Measurements from ENCODE around the gene CHAC2.
"Not testable (repeated sequence)": the region's sequence is repeated elsewhere in the genome, so short reads cannot be mapped to it uniquely, and the experiment has no call there.

CHAC2 gene

DNA sequence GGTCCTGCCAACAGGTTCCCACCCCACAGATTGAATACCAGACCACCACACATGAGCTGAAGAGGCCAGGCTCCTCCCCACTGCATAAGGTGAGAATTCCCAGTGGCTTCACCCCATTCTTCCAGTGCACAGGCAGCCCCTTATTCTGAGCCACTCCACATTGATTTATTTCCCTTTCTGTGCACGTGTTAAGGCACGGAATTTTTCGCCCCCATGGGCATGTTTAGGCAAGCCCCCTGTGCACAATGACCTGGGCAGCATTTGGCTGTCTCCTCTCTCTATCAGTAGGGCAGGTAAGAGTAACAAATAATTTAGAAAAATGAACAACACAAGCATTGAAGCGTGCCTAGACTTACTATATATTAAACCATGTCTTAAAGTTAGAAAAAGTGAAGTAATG, 15.2 kb upstream of the CHAC2 start:
- H3K4me3 ChIP-seq (ENCODE audit: low read length) = no peak overlapping the region
- H3K27me3 ChIP-seq (ENCODE audit: control insufficient read depth, insufficient read depth, low read length) = no peaks in the 10 kb centered on the region
- no peaks in the 10 kb centered on the region for H3K36me3 ChIP-seq (ENCODE audit: control insufficient read depth, insufficient read depth, low read length)
- no peak overlapping the region for H3K9ac ChIP-seq (ENCODE audit: low read length)
- peaks cover 6% of the 10 kb centered on the region for H3K4me1 ChIP-seq (ENCODE audit: control insufficient read depth, insufficient read depth, low read length)
- no peaks in the 10 kb centered on the region for H3K9me3 ChIP-seq (ENCODE audit: control insufficient read depth, low read length)

DNA sequence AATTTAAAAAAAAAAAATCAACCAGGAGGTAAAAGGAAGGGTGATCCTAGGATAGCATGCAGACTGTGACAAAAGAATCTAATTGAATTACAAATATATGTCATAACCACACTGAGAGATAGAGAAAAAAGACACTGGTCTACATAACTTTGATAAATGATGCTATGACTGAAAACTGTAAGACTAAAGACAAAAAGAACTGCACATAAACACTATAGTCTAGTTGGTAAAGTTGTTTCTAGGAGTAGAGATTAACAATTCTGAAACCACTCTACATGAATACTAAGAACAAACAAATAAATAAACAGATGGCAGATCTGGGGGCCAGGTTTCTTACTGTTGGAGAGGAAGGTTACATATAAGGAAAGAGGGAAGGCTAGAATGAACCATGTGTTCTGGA, 14.6 kb upstream of the CHAC2 start:
- H3K27me3 ChIP-seq (ENCODE audit: control insufficient read depth, insufficient read depth, low read length) = no peaks in the 10 kb centered on the region
- H3K36me3 ChIP-seq (ENCODE audit: control insufficient read depth, insufficient read depth, low read length) = no peaks in the 10 kb centered on the region
- peaks cover 6% of the 10 kb centered on the region for H3K4me1 ChIP-seq (ENCODE audit: control insufficient read depth, insufficient read depth, low read length)
- no peaks in the 10 kb centered on the region for H3K9me3 ChIP-seq (ENCODE audit: control insufficient read depth, low read length)
- no peak overlapping the region for H3K9ac ChIP-seq (ENCODE audit: low read length)
- H3K4me3 ChIP-seq (ENCODE audit: low read length) = no peak overlapping the region

DNA sequence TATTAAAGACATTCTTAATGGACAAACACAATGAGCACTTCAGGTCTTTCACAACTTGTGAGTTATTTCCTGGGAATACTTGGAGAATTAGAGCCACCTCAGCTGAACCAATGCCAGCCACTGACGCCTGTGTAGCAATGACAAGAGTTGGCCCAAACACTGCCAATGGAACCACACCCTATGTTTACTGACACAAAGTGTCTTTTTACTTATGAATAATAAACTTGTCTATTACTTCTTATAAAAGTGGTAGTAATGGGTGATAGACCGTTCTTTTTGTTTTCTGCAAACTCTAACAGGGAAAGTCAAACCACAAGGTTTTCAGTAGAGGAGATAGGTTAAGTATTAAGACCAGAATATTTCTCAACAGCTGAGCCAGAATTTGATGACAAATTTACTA, 12.5 kb upstream of the CHAC2 start:
- Histone ChIP-seq H3K4me3 (ENCODE audit: low read length) (no peak overlapping the region), H3K36me3 (ENCODE audit: control insufficient read depth, insufficient read depth, low read length) (no peaks in the 10 kb centered on the region)

DNA sequence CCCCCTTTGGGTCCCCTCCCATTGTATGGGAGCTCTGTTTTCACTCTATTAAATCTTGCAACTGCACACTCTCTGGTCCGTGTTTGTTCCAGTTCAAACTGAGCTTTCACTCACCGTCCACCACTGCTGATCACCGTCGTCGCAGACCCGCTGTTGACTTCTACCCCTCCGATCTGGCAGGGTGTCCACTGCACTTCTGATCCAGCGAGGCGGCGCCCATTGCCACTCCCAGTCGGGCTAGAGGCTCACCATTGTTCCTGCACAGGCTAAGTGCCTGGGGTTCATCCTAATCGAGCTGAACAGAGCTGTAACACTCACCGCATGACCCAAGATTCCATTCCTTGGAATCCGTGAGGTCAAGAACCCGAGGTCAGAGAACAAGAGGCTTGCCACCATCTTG, 11.0 kb upstream of the CHAC2 start:
- no peaks in the 10 kb centered on the region for H3K9me3 ChIP-seq (ENCODE audit: control insufficient read depth, low read length)
- H3K27me3 ChIP-seq (ENCODE audit: control insufficient read depth, insufficient read depth, low read length) = no peaks in the 10 kb centered on the region
- H3K9ac ChIP-seq (ENCODE audit: low read length) = no peak overlapping the region
- no peaks in the 10 kb centered on the region for H3K36me3 ChIP-seq (ENCODE audit: control insufficient read depth, insufficient read depth, low read length)
- no peak overlapping the region for H3K4me3 ChIP-seq (ENCODE audit: low read length)
- H3K4me1 ChIP-seq (ENCODE audit: control insufficient read depth, insufficient read depth, low read length) = peaks cover 6% of the 10 kb centered on the region

More for the DNA sequence above, 12.5 kb upstream of the CHAC2 start:
- H3K4me1 ChIP-seq (ENCODE audit: control insufficient read depth, insufficient read depth, low read length) = peaks cover 6% of the 10 kb centered on the region
- H3K9ac ChIP-seq (ENCODE audit: low read length) = no peak overlapping the region
- H3K9me3 ChIP-seq (ENCODE audit: control insufficient read depth, low read length) = no peaks in the 10 kb centered on the region
- H3K27me3 ChIP-seq (ENCODE audit: control insufficient read depth, insufficient read depth, low read length) = no peaks in the 10 kb centered on the region

DNA sequence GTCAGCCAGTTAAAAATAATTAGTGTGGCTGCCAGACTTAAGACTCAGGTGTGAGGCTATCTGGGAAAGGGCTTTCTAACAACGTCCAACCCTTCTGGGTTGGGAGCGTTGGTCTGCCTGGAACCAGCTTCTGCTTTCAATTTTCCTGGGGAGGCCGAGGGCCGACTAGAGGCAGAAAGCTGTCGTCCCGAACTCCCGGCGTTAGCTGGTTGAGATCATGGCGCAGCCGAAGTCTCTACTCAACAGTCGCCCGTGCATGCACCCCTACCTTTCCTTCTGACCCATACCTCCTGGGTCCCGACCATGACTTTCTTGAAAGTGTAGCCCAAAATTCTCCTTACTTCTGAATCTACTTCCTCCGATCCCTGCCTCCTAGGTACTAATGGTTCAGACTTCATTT, 10.4 kb upstream of the CHAC2 start:
- H3K9ac ChIP-seq (ENCODE audit: low read length); H3K4me3 ChIP-seq (ENCODE audit: low read length); H3K9me3 ChIP-seq (ENCODE audit: control insufficient read depth, low read length); H3K27me3 ChIP-seq (ENCODE audit: control insufficient read depth, insufficient read depth, low read length); H3K36me3 ChIP-seq (ENCODE audit: control insufficient read depth, insufficient read depth, low read length); H3K4me1 ChIP-seq (ENCODE audit: control insufficient read depth, insufficient read depth, low read length): not testable (repeated sequence)

DNA sequence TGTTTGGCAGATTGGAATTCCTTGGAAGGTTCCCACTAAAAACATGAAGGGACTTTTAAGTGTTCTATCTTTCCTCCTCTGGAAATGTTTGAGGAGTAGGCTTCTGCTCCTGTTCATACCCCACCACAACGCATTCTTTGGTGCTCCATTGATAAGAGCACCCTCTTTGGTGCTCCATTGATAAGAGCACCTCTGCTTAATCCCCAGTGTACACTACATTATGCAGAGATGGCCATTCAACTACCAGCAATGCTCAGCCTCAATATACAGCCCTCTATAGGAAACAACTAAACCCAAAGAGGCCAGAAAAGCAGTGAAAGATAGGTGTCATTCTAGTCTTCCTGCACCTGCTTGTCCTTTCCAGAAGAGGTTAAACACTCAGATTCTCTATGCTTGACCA, 1.8 kb upstream of the CHAC2 start:
- Histone ChIP-seq H3K27me3 (ENCODE audit: control insufficient read depth, insufficient read depth, low read length) (no peaks in the 10 kb centered on the region), H3K9me3 (ENCODE audit: control insufficient read depth, low read length) (no peaks in the 10 kb centered on the region), H3K4me3 (ENCODE audit: low read length) (no peak overlapping the region), H3K36me3 (ENCODE audit: control insufficient read depth, insufficient read depth, low read length) (no peaks in the 10 kb centered on the region), H3K4me1 (ENCODE audit: control insufficient read depth, insufficient read depth, low read length) (peaks cover 13% of the 10 kb centered on the region), H3K9ac (ENCODE audit: low read length) (no peak overlapping the region)

DNA sequence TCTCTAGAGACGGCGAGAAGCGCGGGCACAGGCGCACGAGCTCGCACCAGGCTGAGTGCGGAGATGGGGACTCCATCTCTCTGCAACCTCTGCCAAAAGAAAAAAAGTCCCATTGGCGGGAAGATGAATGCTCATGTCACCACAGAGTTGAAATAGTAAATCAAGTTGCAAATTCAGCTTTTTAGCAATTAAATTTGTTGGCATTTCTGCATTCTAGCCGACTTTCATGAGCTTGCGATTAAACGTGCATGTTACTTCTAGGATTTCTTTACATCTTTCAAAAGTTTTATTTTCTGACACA, 588 bp downstream of the CHAC2 start:
- peak overlapping the region; percentile 26 for H3K4me3 ChIP-seq (ENCODE audit: low read length)
- H3K9ac ChIP-seq (ENCODE audit: low read length) = peak overlapping the region; percentile 81
- H3K36me3 ChIP-seq (ENCODE audit: control insufficient read depth, insufficient read depth, low read length) = no peaks in the 10 kb centered on the region
- no peaks in the 10 kb centered on the region for H3K9me3 ChIP-seq (ENCODE audit: control insufficient read depth, low read length)
- no peaks in the 10 kb centered on the region for H3K27me3 ChIP-seq (ENCODE audit: control insufficient read depth, insufficient read depth, low read length)
- peaks cover 13% of the 10 kb centered on the region for H3K4me1 ChIP-seq (ENCODE audit: control insufficient read depth, insufficient read depth, low read length)

DNA sequence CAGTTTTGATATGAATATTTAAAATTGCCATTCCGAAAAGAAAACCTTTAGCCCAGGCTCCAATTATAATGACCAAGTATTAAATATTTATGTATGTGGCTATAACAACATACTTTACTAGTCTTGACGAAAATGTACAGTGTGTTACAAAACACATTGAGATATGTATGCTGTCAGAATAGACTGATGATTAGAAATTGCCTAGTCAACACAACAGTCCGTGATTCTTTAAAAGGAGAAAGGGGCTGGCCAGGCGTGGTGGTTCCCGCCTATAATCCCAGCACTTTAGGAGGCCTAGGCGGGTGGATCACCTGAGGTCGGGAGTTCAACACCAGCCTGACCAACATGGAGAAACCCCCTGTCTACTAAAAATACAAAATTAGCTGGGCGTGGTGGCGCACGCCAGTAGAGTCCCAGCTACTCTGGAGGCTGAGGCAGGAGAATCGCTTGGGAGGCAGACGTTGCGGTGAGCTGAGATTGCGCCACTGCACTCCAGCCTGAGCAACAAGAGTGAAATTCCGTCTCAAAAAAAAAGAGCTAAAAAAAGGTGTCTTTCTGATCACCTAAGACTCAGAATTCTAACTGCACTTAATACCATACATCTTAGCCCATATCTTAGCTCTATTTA, 1.8 kb downstream of the CHAC2 start:
- no peaks in the 10 kb centered on the region for H3K27me3 ChIP-seq (ENCODE audit: control insufficient read depth, insufficient read depth, low read length)
- peaks cover 12% of the 10 kb centered on the region for H3K4me1 ChIP-seq (ENCODE audit: control insufficient read depth, insufficient read depth, low read length)
- H3K4me3 ChIP-seq (ENCODE audit: low read length) = no peak overlapping the region
- H3K9ac ChIP-seq (ENCODE audit: low read length) = no peak overlapping the region
- no peaks in the 10 kb centered on the region for H3K36me3 ChIP-seq (ENCODE audit: control insufficient read depth, insufficient read depth, low read length)
- H3K9me3 ChIP-seq (ENCODE audit: control insufficient read depth, low read length) = no peaks in the 10 kb centered on the region

DNA sequence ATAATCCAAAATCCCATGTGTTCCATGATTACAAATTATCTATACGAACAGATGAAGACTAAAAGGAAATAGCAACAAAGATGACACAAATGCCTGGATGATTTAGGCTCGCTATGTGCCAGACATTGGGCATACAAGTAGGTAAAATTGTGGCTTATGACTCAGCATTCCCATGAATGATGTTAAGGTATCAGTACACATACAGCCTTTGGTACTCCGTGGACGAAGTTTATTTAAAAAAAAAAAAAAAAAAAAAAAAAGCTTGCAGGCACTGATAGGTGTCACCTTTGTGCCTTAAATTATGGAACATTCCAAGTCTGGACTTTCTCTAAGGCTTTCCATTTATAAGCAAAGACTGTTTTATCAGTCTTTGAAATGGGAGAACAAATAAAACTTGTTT, 2.7 kb downstream of the CHAC2 start:
- Histone ChIP-seq H3K9me3 (ENCODE audit: control insufficient read depth, low read length) (no peaks in the 10 kb centered on the region), H3K36me3 (ENCODE audit: control insufficient read depth, insufficient read depth, low read length) (no peaks in the 10 kb centered on the region), H3K4me3 (ENCODE audit: low read length) (no peak overlapping the region), H3K9ac (ENCODE audit: low read length) (no peak overlapping the region), H3K27me3 (ENCODE audit: control insufficient read depth, insufficient read depth, low read length) (no peaks in the 10 kb centered on the region), H3K4me1 (ENCODE audit: control insufficient read depth, insufficient read depth, low read length) (peaks cover 6% of the 10 kb centered on the region)

DNA sequence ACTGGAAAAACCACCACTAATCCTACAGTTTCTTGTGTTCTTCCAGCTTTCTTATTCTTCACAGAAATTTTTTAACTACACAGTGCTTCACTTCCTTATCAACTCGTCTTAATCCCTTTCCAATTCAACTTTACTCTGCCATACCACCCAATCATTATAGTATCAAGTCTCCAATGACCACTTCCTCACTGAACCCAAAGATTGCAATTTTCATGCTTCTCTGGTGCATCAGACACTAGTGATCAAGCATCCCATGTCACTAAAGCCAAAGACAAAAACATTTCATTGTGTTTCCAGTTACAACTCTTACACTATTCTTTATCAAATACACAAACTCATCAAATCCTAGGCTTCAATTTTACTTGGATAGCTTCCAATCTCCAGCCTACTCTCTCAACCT, 9.5 kb downstream of the CHAC2 start:
- no peak overlapping the region for H3K4me3 ChIP-seq (ENCODE audit: low read length)
- H3K9me3 ChIP-seq (ENCODE audit: control insufficient read depth, low read length) = no peaks in the 10 kb centered on the region
- no peak overlapping the region for H3K9ac ChIP-seq (ENCODE audit: low read length)
- no peaks in the 10 kb centered on the region for H3K4me1 ChIP-seq (ENCODE audit: control insufficient read depth, insufficient read depth, low read length)
- no peaks in the 10 kb centered on the region for H3K36me3 ChIP-seq (ENCODE audit: control insufficient read depth, insufficient read depth, low read length)
- H3K27me3 ChIP-seq (ENCODE audit: control insufficient read depth, insufficient read depth, low read length) = no peaks in the 10 kb centered on the region

DNA sequence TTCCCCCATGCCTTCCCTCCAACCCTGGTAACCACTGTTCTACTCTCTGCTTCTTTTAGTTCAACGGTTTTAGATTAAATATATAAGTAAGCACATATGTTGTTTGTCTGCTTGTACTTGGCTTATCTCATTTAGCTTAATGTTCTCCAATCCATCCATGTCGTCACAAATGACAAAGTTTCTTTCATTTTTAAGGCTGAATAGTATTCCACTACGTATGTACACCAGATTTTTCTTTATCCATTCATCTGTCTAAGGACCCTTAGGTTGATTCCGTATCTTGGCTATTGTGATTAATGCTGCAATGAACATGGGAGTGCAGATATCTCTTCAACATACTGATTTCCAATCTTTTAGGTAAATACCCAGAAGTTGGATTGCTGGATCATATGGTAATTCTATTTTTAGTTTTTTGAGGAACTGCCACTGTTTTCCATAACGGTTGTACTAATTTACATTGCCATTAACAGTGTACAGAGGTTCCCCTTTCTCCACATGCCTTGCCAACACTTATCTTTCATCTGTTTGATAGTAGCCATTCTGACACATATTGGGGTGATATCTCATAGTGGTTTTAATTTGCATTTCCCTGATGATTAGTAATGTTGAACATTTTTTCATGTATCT, 11.0 kb downstream of the CHAC2 start:
- no peak overlapping the region for H3K4me3 ChIP-seq (ENCODE audit: low read length)
- H3K4me1 ChIP-seq (ENCODE audit: control insufficient read depth, insufficient read depth, low read length) = no peaks in the 10 kb centered on the region
- H3K36me3 ChIP-seq (ENCODE audit: control insufficient read depth, insufficient read depth, low read length) = no peaks in the 10 kb centered on the region
- H3K9me3 ChIP-seq (ENCODE audit: control insufficient read depth, low read length) = no peaks in the 10 kb centered on the region
- no peak overlapping the region for H3K9ac ChIP-seq (ENCODE audit: low read length)
- no peaks in the 10 kb centered on the region for H3K27me3 ChIP-seq (ENCODE audit: control insufficient read depth, insufficient read depth, low read length)

DNA sequence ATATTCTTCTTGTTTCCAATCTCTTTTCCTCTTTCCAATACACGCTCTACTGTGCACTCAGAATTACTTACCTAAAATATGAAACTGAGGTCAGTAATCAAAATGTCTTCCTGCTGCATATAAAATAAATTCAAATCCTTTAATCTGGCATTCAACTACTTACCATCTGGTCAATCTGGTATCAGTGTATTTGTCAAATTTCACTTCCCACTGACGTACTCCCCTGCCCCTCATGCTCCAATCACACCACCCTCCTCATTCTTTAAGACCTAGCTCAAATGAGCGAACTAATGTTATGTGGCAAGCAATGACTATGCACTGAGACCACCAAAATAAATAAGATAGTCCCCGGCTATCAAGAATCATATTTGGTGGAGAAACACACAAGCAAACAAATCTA, 12.5 kb downstream of the CHAC2 start:
- no peak overlapping the region for H3K9ac ChIP-seq (ENCODE audit: low read length)
- no peaks in the 10 kb centered on the region for H3K36me3 ChIP-seq (ENCODE audit: control insufficient read depth, insufficient read depth, low read length)
- H3K4me3 ChIP-seq (ENCODE audit: low read length) = no peak overlapping the region
- no peaks in the 10 kb centered on the region for H3K4me1 ChIP-seq (ENCODE audit: control insufficient read depth, insufficient read depth, low read length)
- no peaks in the 10 kb centered on the region for H3K27me3 ChIP-seq (ENCODE audit: control insufficient read depth, insufficient read depth, low read length)
- no peaks in the 10 kb centered on the region for H3K9me3 ChIP-seq (ENCODE audit: control insufficient read depth, low read length)

DNA sequence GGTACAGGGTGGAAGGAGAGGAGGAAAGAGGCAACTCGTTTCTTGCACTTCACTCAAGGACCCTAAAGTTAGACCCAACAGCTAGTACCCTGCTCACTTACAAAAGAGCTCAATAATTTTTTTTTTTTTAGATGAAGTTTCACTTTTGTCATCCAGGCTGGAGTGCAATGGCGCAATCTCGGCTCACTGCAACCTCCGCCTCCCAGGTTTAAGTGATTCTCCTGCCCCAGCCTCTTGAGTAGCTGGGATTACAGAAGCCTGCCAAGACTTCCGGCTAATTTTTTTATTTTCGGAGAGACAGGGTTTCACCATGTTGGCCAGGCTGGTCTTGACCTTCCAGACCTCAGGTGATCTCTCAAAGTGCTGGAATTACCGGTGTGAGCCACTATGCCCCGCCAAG, 15.1 kb downstream of the CHAC2 start:
- H3K27me3 ChIP-seq (ENCODE audit: control insufficient read depth, insufficient read depth, low read length) = no peaks in the 10 kb centered on the region
- H3K4me3 ChIP-seq (ENCODE audit: low read length) = no peak overlapping the region
- no peaks in the 10 kb centered on the region for H3K36me3 ChIP-seq (ENCODE audit: control insufficient read depth, insufficient read depth, low read length)
- H3K9me3 ChIP-seq (ENCODE audit: control insufficient read depth, low read length) = no peaks in the 10 kb centered on the region
- H3K4me1 ChIP-seq (ENCODE audit: control insufficient read depth, insufficient read depth, low read length) = peaks cover 8% of the 10 kb centered on the region
- H3K9ac ChIP-seq (ENCODE audit: low read length) = no peak overlapping the region

Measured in mucosa of stomach (tissue), 1 donor.